C4-2B (cell line): ENCODE data around the gene RCAN1.

ENCODE experiments used
- CTCF ChIP-seq: fragments of 450-650 bp; conservative IDR thresholded peaks from 2 replicates; pipeline ENCODE4 v1.5.1; 2017; ENCODE audit warnings: mild to moderate bottlenecking
- ZFX ChIP-seq: fragments of 450-650 bp; IDR thresholded peaks from 2 replicates; pipeline ENCODE4 v1.6.1; 2017

GRCh38 chr21:34534522-34534921 lies 80.4 kb downstream of the RCAN1 start:
- TF ChIP-seq CTCF (no peak), ZFX (no peak)
